ENCODE data around the gene CFAP161. TPM values are rescaled to one million over a fixed set of nuclear protein-coding genes. Genes with fewer than 3 reads are reported as not detected.

CFAP161 gene
- total RNA-seq, result under 1 TPM in 2 of 4 donors, not detected in 2; 0.49 to 0.68 TPM

- no peak for TF ChIP-seq CTCF (IDR thresholded peaks at IDR 0.05; ENCODE audit: low read depth)
Measured at GRCh38 chr15:81133782-81134461, at the start of gene CFAP161. TSS of gene CFAP161 (plus strand) at chr15:81134270. CDS start at chr15:81134330, 60 bp downstream.

- TF ChIP-seq CTCF (IDR thresholded peaks at IDR 0.05; ENCODE audit: low read depth), result no peak
Measured at GRCh38 chr15:81084716-81085115, 49.4 kb upstream of the CFAP161 start.

GRCh38 chr15:81085213-81085612, 48.9 kb upstream of the CFAP161 start:
- no peak for TF ChIP-seq CTCF (IDR thresholded peaks at IDR 0.05; ENCODE audit: low read depth)

GRCh38 chr15:81085898-81086297, 48.2 kb upstream of the CFAP161 start:
- no peak for TF ChIP-seq CTCF (IDR thresholded peaks at IDR 0.05; ENCODE audit: low read depth)

GRCh38 chr15:81087066-81087465, 47.0 kb upstream of the CFAP161 start:
- TF ChIP-seq CTCF (IDR thresholded peaks at IDR 0.05; ENCODE audit: low read depth), result no peak

GRCh38 chr15:81087694-81088093, 46.4 kb upstream of the CFAP161 start:
- no peak for TF ChIP-seq CTCF (IDR thresholded peaks at IDR 0.05; ENCODE audit: low read depth)

- TF ChIP-seq CTCF (IDR thresholded peaks at IDR 0.05; ENCODE audit: low read depth), result no peak
Measured at GRCh38 chr15:81088470-81089013, 45.5 kb upstream of the CFAP161 start.
